Measurements from ENCODE around the gene DET1. TPM values are rescaled to one million over a fixed set of nuclear protein-coding genes. Genes with fewer than 3 reads are reported as not detected.

Gene DET1
- total RNA-seq, 2 experiments from 2014 or later = 2.2 to 2.8 TPM

GRCh38 chr15:88539441-88539840 lies 7.0 kb downstream of the DET1 start:
- Histone ChIP-seq H3K4me3 (ENCODE audit: low read length) (no peak overlapping the region), H3K27me3 (ENCODE audit: control insufficient read depth in 1 of 2, insufficient read depth in 2 of 2, low read length in 2 of 2) (no peaks in the 10 kb centered on the region), H3K36me3 (ENCODE audit: insufficient read depth, low read length) (no peaks in the 10 kb centered on the region), H3K27ac (ENCODE audit: low read depth in 1 of 2, low read length in 2 of 2) (no peak overlapping the region), H3K4me1 (ENCODE audit: insufficient read depth, low read length) (no peaks in the 10 kb centered on the region), H3K9me3 (ENCODE audit: control insufficient read depth in 1 of 2, insufficient read depth in 1 of 2, low read length in 2 of 2) (peaks cover 0 to 8% of the 10 kb centered on the region in 2 experiments)
- no peak overlapping the region for H3K27ac Mint-ChIP-seq
- H3K4me3 Mint-ChIP-seq = no peak overlapping the region
- TF ChIP-seq, protein P1, sequence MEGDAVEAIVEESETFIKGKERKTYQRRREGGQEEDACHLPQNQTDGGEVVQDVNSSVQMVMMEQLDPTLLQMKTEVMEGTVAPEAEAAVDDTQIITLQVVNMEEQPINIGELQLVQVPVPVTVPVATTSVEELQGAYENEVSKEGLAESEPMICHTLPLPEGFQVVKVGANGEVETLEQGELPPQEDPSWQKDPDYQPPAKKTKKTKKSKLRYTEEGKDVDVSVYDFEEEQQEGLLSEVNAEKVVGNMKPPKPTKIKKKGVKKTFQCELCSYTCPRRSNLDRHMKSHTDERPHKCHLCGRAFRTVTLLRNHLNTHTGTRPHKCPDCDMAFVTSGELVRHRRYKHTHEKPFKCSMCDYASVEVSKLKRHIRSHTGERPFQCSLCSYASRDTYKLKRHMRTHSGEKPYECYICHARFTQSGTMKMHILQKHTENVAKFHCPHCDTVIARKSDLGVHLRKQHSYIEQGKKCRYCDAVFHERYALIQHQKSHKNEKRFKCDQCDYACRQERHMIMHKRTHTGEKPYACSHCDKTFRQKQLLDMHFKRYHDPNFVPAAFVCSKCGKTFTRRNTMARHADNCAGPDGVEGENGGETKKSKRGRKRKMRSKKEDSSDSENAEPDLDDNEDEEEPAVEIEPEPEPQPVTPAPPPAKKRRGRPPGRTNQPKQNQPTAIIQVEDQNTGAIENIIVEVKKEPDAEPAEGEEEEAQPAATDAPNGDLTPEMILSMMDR (IDR thresholded peaks at IDR 0.05) = no peak
- ChIA-PET CTCF (no interaction called here), POLR2A (interaction anchor here (0.7 kb wide), 1 partner anchor 100 kb away, joined by 3 read pairs; the partner anchor contains the start of gene ISG20)
- no peak for ATAC-seq (ENCODE audit: poor library complexity)
- no peaks in the 10 kb centered on the region for H3K27me3 Mint-ChIP-seq
- peaks cover 20% of the 10 kb centered on the region for H3K36me3 Mint-ChIP-seq (ENCODE audit: low read depth)
- H3K4me1 Mint-ChIP-seq (ENCODE audit: low read depth) = peaks cover 6% of the 10 kb centered on the region
- peaks cover 3% of the 10 kb centered on the region for H3K9me3 Mint-ChIP-seq
- DNase-seq = no peak
- intact Hi-C loops (cut with DNase I, micrococcal nuclease) = no loop called here

- CTCF ChIA-PET = no interaction called here
- H3K4me1 ChIP-seq (ENCODE audit: insufficient read depth, low read length) = no peaks in the 10 kb centered on the region
- H3K27me3 Mint-ChIP-seq = no peaks in the 10 kb centered on the region
Observed at GRCh38 chr15:88538972-88539371, 7.5 kb downstream of the DET1 start.

GRCh38 chr15:88537591-88538317 lies 8.7 kb downstream of the DET1 start:
- Histone ChIP-seq H3K27me3 (ENCODE audit: control insufficient read depth in 1 of 2, insufficient read depth in 2 of 2, low read length in 2 of 2) (no peaks in the 10 kb centered on the region), H3K4me1 (ENCODE audit: insufficient read depth, low read length) (no peaks in the 10 kb centered on the region), H3K36me3 (ENCODE audit: insufficient read depth, low read length) (no peaks in the 10 kb centered on the region), H3K27ac (ENCODE audit: low read depth in 1 of 2, low read length in 2 of 2) (no peak overlapping the region), H3K9me3 (ENCODE audit: control insufficient read depth in 1 of 2, insufficient read depth in 1 of 2, low read length in 2 of 2) (peaks cover 0 to 10% of the 10 kb centered on the region in 2 experiments), H3K4me3 (ENCODE audit: low read length) (no peak overlapping the region)
- peaks cover 36% of the 10 kb centered on the region for H3K36me3 Mint-ChIP-seq (ENCODE audit: low read depth)
- ChIA-PET CTCF (no interaction called here), POLR2A (no interaction called here)
- H3K27ac Mint-ChIP-seq = no peak overlapping the region
- H3K4me3 Mint-ChIP-seq = no peak overlapping the region
- peaks cover 3% of the 10 kb centered on the region for H3K9me3 Mint-ChIP-seq
- H3K4me1 Mint-ChIP-seq (ENCODE audit: low read depth) = no peaks in the 10 kb centered on the region
- DNase-seq = no peak
- no peak for ATAC-seq (ENCODE audit: poor library complexity)
- no peaks in the 10 kb centered on the region for H3K27me3 Mint-ChIP-seq
- intact Hi-C loops (cut with DNase I, micrococcal nuclease) = no loop called here
- TF ChIP-seq, protein P1 (IDR thresholded peaks at IDR 0.05) = no peak

More at GRCh38 chr15:88538972-88539371, 7.5 kb downstream of the DET1 start:
- DNase-seq = no peak
- POLR2A ChIA-PET = interaction anchor here (0.7 kb wide), 1 partner anchor 100 kb away, joined by 3 read pairs; the partner anchor contains the start of gene ISG20
- H3K27ac ChIP-seq (ENCODE audit: low read depth in 1 of 2, low read length in 2 of 2) = no peak overlapping the region
- H3K4me3 Mint-ChIP-seq = no peak overlapping the region
- no peak for ATAC-seq (ENCODE audit: poor library complexity)
- H3K27ac Mint-ChIP-seq = no peak overlapping the region
- H3K27me3 ChIP-seq (ENCODE audit: control insufficient read depth in 1 of 2, insufficient read depth in 2 of 2, low read length in 2 of 2) = no peaks in the 10 kb centered on the region
- H3K4me3 ChIP-seq (ENCODE audit: low read length) = no peak overlapping the region
- intact Hi-C loops (cut with DNase I, micrococcal nuclease) = no loop called here
- H3K9me3 Mint-ChIP-seq = peaks cover 3% of the 10 kb centered on the region
- no peaks in the 10 kb centered on the region for H3K36me3 ChIP-seq (ENCODE audit: insufficient read depth, low read length)
- H3K36me3 Mint-ChIP-seq (ENCODE audit: low read depth) = peaks cover 25% of the 10 kb centered on the region
- H3K9me3 ChIP-seq (ENCODE audit: control insufficient read depth in 1 of 2, insufficient read depth in 1 of 2, low read length in 2 of 2) = peaks cover 0 to 10% of the 10 kb centered on the region in 2 experiments
- TF ChIP-seq, protein P1 (IDR thresholded peaks at IDR 0.05) = no peak
- peaks cover 6% of the 10 kb centered on the region for H3K4me1 Mint-ChIP-seq (ENCODE audit: low read depth)
